ENCODE measurements around the gene CXCL8.

GRCh38 chr4:73764513-73764912 is 24.1 kb downstream of the CXCL8 start:
- no peak for TF ChIP-seq EZH2 (IDR thresholded peaks at IDR 0.05; ENCODE audit: borderline replicate concordance, insufficient read depth, low read length, poor library complexity, severe bottlenecking)
- no peak for TF ChIP-seq REST (IDR thresholded peaks at IDR 0.05; ENCODE audit: borderline replicate concordance)
- TF ChIP-seq CTCF (IDR thresholded peaks at IDR 0.05; ENCODE audit: poor library complexity, severe bottlenecking), result no peak
- TF ChIP-seq EP300 (conservative IDR thresholded peaks at IDR 0.05; ENCODE audit: poor library complexity, severe bottlenecking), result no peak
- TF ChIP-seq POLR2AphosphoS5 (IDR thresholded peaks at IDR 0.05), result no peak
- TF ChIP-seq TAF1 (IDR thresholded peaks at IDR 0.05; ENCODE audit: low read depth), result no peak
- TF ChIP-seq SMC3 (conservative IDR thresholded peaks at IDR 0.05; ENCODE audit: poor library complexity), result no peak
- TF ChIP-seq RAD21 (conservative IDR thresholded peaks at IDR 0.05), result no peak
- no peak for TF ChIP-seq MXI1 (conservative IDR thresholded peaks at IDR 0.05; ENCODE audit: poor library complexity, severe bottlenecking)

Measured in neural cell (in vitro differentiated cells).